Measurements from ENCODE around the gene KCNMA1. TPM values are rescaled to one million over a fixed set of nuclear protein-coding genes. Genes with fewer than 3 reads are reported as not detected.

KCNMA1 gene
- polyA plus RNA-seq, 1 of the 3 experiments (the other 2 are of a cell fraction) = 107 TPM

- Histone ChIP-seq H3K9ac (no peak overlapping the region), H3K27ac (ENCODE audit: low read depth in 2 of 2, low read length in 1 of 2) (no peak overlapping the region), H3K9me2 (no peaks in the 10 kb centered on the region), H3K9me3 (no peaks in the 10 kb centered on the region), H3F3A (replicated peaks; ENCODE audit: insufficient read depth) (no peaks in the 10 kb centered on the region), H4K20me1 (ENCODE audit: insufficient read depth) (no peaks in the 10 kb centered on the region), H3K79me2 (ENCODE audit: insufficient read depth) (no peaks in the 10 kb centered on the region), H3K4me3 (ENCODE audit: low read depth in 2 of 2, low read length in 1 of 2) (no peak overlapping the region), H3K4me2 (no peak overlapping the region), H3K4me1 (ENCODE audit: control insufficient read depth in 1 of 2, insufficient read depth in 2 of 2, low read depth in 1 of 2, low read length in 1 of 2) (peaks cover 5 to 8% of the 10 kb centered on the region in 2 experiments; a peak in 3 of 4 replicates), H3K36me3 (replicated peaks in 1 of 2; ENCODE audit: control insufficient read depth in 1 of 2, insufficient read depth in 2 of 2, low read length in 1 of 2) (peaks cover 0 to 18% of the 10 kb centered on the region in 2 experiments), H2AFZ (ENCODE audit: low read depth) (no peak overlapping the region), H3K27me3 (ENCODE audit: insufficient read depth) (no peaks in the 10 kb centered on the region)
- TF ChIP-seq IRF3 (IDR thresholded peaks at IDR 0.05; ENCODE audit: low read depth, low read length) (no peak), TCF12 (IDR thresholded peaks at IDR 0.05) (no peak), GATA2 (CRISPR knock-in tag; IDR thresholded peaks at IDR 0.05) (no peak), EP300 (IDR thresholded peaks at IDR 0.05; ENCODE audit: borderline replicate concordance in 1 of 2, low read depth in 1 of 2, low read length in 1 of 2) (no peak), YY1 (IDR thresholded peaks at IDR 0.05; ENCODE audit: low read depth) (no peak), TAF1 (IDR thresholded peaks at IDR 0.05; ENCODE audit: borderline replicate concordance, low read depth, low read length) (no peak), RCOR1 (IDR thresholded peaks at IDR 0.05; ENCODE audit: low read length) (no peak), EZH2phosphoT487 (IDR thresholded peaks at IDR 0.05; ENCODE audit: borderline replicate concordance, low read depth) (no peak), NFIC (IDR thresholded peaks at IDR 0.05; ENCODE audit: borderline replicate concordance) (no peak), RFX5 (IDR thresholded peaks at IDR 0.05; ENCODE audit: low read length) (no peak)
- ChIA-PET CTCF (interaction anchor here (1.2 kb wide), 1 partner anchor 11 kb away, joined by 3 read pairs; no protein-coding TSS in a partner anchor), POLR2A (no interaction called here)
- WGBS (ENCODE audit: low lambda C conversion rate) = 95% methylated on average over 3 of the region's 3 CpGs
- no peak for DNase-seq
Observed at GRCh38 chr10:77049146-77049545, 588.5 kb downstream of the KCNMA1 start.

GRCh38 chr10:77045085-77045484, 592.5 kb downstream of the KCNMA1 start:
- no peak overlapping the region for H3K9ac ChIP-seq
- no peaks in the 10 kb centered on the region for H3K27me3 ChIP-seq (ENCODE audit: insufficient read depth)
- H3K4me2 ChIP-seq = no peak overlapping the region
- no peak overlapping the region for H3K4me3 ChIP-seq (ENCODE audit: low read depth in 2 of 2, low read length in 1 of 2)
- POLR2A ChIA-PET = no interaction called here
- 67% methylated on average over 2 of the region's 2 CpGs for WGBS (ENCODE audit: low lambda C conversion rate)
- H3K9me3 ChIP-seq = no peaks in the 10 kb centered on the region
- H3K36me3 ChIP-seq (replicated peaks in 1 of 2; ENCODE audit: control insufficient read depth in 1 of 2, insufficient read depth in 2 of 2, low read length in 1 of 2) = peaks cover 0 to 5% of the 10 kb centered on the region in 2 experiments
- H2AFZ ChIP-seq (ENCODE audit: low read depth) = no peak overlapping the region
- peak overlapping the region in 1 of 2 experiments; percentile 85; a peak in 2 of 4 replicates for H3K27ac ChIP-seq (ENCODE audit: low read depth in 2 of 2, low read length in 1 of 2)
- CTCF ChIA-PET = no interaction called here
- no peaks in the 10 kb centered on the region for H4K20me1 ChIP-seq (ENCODE audit: insufficient read depth)
- no peak for DNase-seq
- TF ChIP-seq TAF1 (IDR thresholded peaks at IDR 0.05; ENCODE audit: borderline replicate concordance, low read depth, low read length) (no peak), RFX5 (IDR thresholded peaks at IDR 0.05; ENCODE audit: low read length) (no peak), RXRA (IDR thresholded peaks at IDR 0.05; ENCODE audit: borderline replicate concordance, low read depth) (no peak)
- H3K4me1 ChIP-seq (ENCODE audit: control insufficient read depth in 1 of 2, insufficient read depth in 2 of 2, low read depth in 1 of 2, low read length in 1 of 2) = peaks cover 14 to 26% of the 10 kb centered on the region in 2 experiments; a peak in 3 of 4 replicates
- H3F3A ChIP-seq (replicated peaks; ENCODE audit: insufficient read depth) = peaks cover 6% of the 10 kb centered on the region
- no peaks in the 10 kb centered on the region for H3K79me2 ChIP-seq (ENCODE audit: insufficient read depth)
- H3K9me2 ChIP-seq = no peaks in the 10 kb centered on the region

GRCh38 chr10:77043420-77043763, 594.2 kb downstream of the KCNMA1 start:
- 93% methylated on average over 2 of the region's 2 CpGs for WGBS (ENCODE audit: low lambda C conversion rate)
- H3K79me2 ChIP-seq (ENCODE audit: insufficient read depth) = no peaks in the 10 kb centered on the region
- POLR2A ChIA-PET = no interaction called here
- H3K27me3 ChIP-seq (ENCODE audit: insufficient read depth) = no peaks in the 10 kb centered on the region
- no peak overlapping the region for H3K4me2 ChIP-seq
- CTCF ChIA-PET = no interaction called here
- no peaks in the 10 kb centered on the region for H3K9me2 ChIP-seq
- H3K27ac ChIP-seq (ENCODE audit: low read depth in 2 of 2, low read length in 1 of 2) = peak overlapping the region in 1 of 2 experiments; percentile 97; a peak in 2 of 4 replicates
- no peak overlapping the region for H3K4me3 ChIP-seq (ENCODE audit: low read depth in 2 of 2, low read length in 1 of 2)
- no peak for DNase-seq
- peaks cover 0 to 10% of the 10 kb centered on the region in 2 experiments for H3K36me3 ChIP-seq (replicated peaks in 1 of 2; ENCODE audit: control insufficient read depth in 1 of 2, insufficient read depth in 2 of 2, low read length in 1 of 2)
- peaks cover 9 to 26% of the 10 kb centered on the region in 2 experiments; a peak in 3 of 4 replicates for H3K4me1 ChIP-seq (ENCODE audit: control insufficient read depth in 1 of 2, insufficient read depth in 2 of 2, low read depth in 1 of 2, low read length in 1 of 2)
- H4K20me1 ChIP-seq (ENCODE audit: insufficient read depth) = no peaks in the 10 kb centered on the region
- H2AFZ ChIP-seq (ENCODE audit: low read depth) = no peak overlapping the region
- H3K9me3 ChIP-seq = no peaks in the 10 kb centered on the region
- H3K9ac ChIP-seq = no peak overlapping the region
- H3F3A ChIP-seq (replicated peaks; ENCODE audit: insufficient read depth) = peaks cover 7% of the 10 kb centered on the region
- TF ChIP-seq TAF1 (IDR thresholded peaks at IDR 0.05; ENCODE audit: borderline replicate concordance, low read depth, low read length) = no peak
- TF ChIP-seq IRF3 (IDR thresholded peaks at IDR 0.05; ENCODE audit: low read depth, low read length) = no peak
- TF ChIP-seq PBX3 (IDR thresholded peaks at IDR 0.05) = no peak
- TF ChIP-seq USF1 (IDR thresholded peaks at IDR 0.05; ENCODE audit: borderline replicate concordance, low read depth) = no peak
- TF ChIP-seq ZBTB33 (IDR thresholded peaks at IDR 0.05; ENCODE audit: borderline replicate concordance, low read depth) = no peak
- no peak for TF ChIP-seq FOXJ3 (CRISPR knock-in tag; IDR thresholded peaks at IDR 0.05)

All from SK-N-SH (cell line).